Uterus (tissue), 2 donors: ENCODE data around the gene KRT31.

Source experiments
- POLR2A ChIP-seq, 2 donors: fragments of 450-650 bp; IDR thresholded peaks; one replicate each; pipeline ENCODE4 v1.6.1; 2016; ENCODE audit warnings: antibody characterized with exemption in 2 of 2, mild to moderate bottlenecking in 1 of 2, moderate library complexity in 1 of 2
- TF ChIP-seq, protein P1 (sequence below), 4 experiments: fragments of 200-600 bp in 2 of 4; fragments of 450-650 bp in 2 of 4; sonication (generic) in 2 of 4; IDR thresholded peaks; one replicate each; pipeline ENCODE4 v1.5.1; 2016 to 2019; ENCODE audit warnings: antibody characterized with exemption in 4 of 4, mild to moderate bottlenecking in 2 of 4, moderate library complexity in 1 of 4

DNA sequence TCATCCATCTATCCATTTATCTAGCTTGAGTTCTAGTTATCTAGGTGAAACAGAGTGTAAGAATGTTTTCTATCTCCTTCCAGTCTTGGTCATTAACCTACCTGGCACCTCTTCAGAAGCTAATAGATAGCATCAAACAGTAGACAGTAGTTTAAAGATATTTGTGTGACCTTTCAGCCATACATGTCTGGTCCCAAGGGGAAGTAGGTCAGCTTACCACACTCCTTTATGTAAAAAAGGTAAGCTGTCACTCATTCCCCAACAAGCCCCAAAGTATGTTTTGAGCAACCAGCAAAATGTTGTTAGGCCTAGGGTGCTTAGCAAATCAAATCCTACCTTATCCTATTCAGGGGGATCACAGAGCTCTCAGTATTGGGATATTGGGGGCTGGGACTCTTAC is 31.3 kb downstream of the KRT31 start:
- TF ChIP-seq, protein P1, sequence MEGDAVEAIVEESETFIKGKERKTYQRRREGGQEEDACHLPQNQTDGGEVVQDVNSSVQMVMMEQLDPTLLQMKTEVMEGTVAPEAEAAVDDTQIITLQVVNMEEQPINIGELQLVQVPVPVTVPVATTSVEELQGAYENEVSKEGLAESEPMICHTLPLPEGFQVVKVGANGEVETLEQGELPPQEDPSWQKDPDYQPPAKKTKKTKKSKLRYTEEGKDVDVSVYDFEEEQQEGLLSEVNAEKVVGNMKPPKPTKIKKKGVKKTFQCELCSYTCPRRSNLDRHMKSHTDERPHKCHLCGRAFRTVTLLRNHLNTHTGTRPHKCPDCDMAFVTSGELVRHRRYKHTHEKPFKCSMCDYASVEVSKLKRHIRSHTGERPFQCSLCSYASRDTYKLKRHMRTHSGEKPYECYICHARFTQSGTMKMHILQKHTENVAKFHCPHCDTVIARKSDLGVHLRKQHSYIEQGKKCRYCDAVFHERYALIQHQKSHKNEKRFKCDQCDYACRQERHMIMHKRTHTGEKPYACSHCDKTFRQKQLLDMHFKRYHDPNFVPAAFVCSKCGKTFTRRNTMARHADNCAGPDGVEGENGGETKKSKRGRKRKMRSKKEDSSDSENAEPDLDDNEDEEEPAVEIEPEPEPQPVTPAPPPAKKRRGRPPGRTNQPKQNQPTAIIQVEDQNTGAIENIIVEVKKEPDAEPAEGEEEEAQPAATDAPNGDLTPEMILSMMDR (IDR thresholded peaks at IDR 0.05), result no peak
- no peak for TF ChIP-seq POLR2A (IDR thresholded peaks at IDR 0.05)
